GM06990 (cell line): Measurements from ENCODE around the gene CYB5A.
A peak's percentile ranks its signal among the peaks of the same experiment; 100 is the strongest.

Experiments
- DNase-seq: peaks from one replicate; pipeline ENCODE4 v3.0.0-alpha.2; 2011; ENCODE audit not compliant: insufficient read length; ENCODE audit errors: extremely low read depth
- H3K27me3 ChIP-seq: replicated peaks from 2 replicates; pipeline ENCODE4 v1.6.0; 2011; ENCODE audit warnings: low read length; ENCODE audit not compliant: control insufficient read depth, insufficient read depth
- H3K36me3 ChIP-seq: 2 replicates; pipeline ENCODE4 v1.5.1; 2011; ENCODE audit warnings: low read length; ENCODE audit not compliant: control insufficient read depth, insufficient read depth
- H3K4me3 ChIP-seq: replicated peaks from 2 replicates; pipeline ENCODE4 v1.5.1; 2011; ENCODE audit warnings: low read depth, mild to moderate bottlenecking, control low read depth, low read length
- TF ChIP-seq, protein P1 (sequence below): IDR thresholded peaks from 2 replicates; pipeline ENCODE4 v1.5.1; 2011; ENCODE audit warnings: low read length, control low read depth, mild to moderate bottlenecking, inconsistent platforms; ENCODE audit not compliant: insufficient read depth, poor library complexity, severe bottlenecking

The CYB5A gene

DNA sequence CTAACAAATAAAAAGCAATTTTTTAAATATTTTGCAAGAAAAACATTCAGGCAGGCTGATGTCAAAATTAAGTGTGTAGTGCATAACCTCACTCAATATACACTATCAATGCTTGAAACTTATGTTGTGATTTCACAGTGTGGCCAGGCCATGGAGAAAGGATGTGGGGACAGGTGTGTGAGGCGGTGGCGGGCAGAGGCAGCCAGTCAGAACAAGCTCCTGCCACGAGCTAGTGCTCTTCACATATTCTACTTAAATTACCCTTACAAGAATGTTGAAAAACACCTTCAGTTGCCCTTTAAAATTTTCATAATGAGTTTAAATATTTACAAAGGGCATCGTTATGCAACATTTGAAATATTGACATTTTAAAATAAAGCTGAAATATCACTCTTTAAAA is 43.2 kb downstream of the CYB5A start:
- H3K27me3 ChIP-seq = no peaks in the 10 kb centered on the region
- H3K36me3 ChIP-seq = no peaks in the 10 kb centered on the region
- DNase-seq = peak; percentile 55
- TF ChIP-seq, protein P1, sequence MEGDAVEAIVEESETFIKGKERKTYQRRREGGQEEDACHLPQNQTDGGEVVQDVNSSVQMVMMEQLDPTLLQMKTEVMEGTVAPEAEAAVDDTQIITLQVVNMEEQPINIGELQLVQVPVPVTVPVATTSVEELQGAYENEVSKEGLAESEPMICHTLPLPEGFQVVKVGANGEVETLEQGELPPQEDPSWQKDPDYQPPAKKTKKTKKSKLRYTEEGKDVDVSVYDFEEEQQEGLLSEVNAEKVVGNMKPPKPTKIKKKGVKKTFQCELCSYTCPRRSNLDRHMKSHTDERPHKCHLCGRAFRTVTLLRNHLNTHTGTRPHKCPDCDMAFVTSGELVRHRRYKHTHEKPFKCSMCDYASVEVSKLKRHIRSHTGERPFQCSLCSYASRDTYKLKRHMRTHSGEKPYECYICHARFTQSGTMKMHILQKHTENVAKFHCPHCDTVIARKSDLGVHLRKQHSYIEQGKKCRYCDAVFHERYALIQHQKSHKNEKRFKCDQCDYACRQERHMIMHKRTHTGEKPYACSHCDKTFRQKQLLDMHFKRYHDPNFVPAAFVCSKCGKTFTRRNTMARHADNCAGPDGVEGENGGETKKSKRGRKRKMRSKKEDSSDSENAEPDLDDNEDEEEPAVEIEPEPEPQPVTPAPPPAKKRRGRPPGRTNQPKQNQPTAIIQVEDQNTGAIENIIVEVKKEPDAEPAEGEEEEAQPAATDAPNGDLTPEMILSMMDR = no peak
- no peak overlapping the region for H3K4me3 ChIP-seq

- Histone ChIP-seq H3K27me3 (no peaks in the 10 kb centered on the region), H3K4me3 (no peak overlapping the region), H3K36me3 (no peaks in the 10 kb centered on the region)
- DNase-seq = no peak
- TF ChIP-seq, protein P1 = no peak
Measured at GRCh38 chr18:74248189-74248588, 43.6 kb downstream of the CYB5A start.

- DNase-seq = no peak
- H3K4me3 ChIP-seq = no peak overlapping the region
- no peaks in the 10 kb centered on the region for H3K27me3 ChIP-seq
- H3K36me3 ChIP-seq = no peaks in the 10 kb centered on the region
- TF ChIP-seq, protein P1 = no peak
Measured at GRCh38 chr18:74244554-74244953, 47.2 kb downstream of the CYB5A start.

- TF ChIP-seq, protein P1 = no peak
- no peak for DNase-seq
- Histone ChIP-seq H3K36me3 (no peaks in the 10 kb centered on the region), H3K27me3 (no peaks in the 10 kb centered on the region; the same call in 1 of the 2 replicates), H3K4me3 (no peak overlapping the region)
Measured at GRCh38 chr18:74243127-74243526, 48.6 kb downstream of the CYB5A start.

- TF ChIP-seq, protein P1 = no peak
- DNase-seq = no peak
- Histone ChIP-seq H3K27me3 (no peaks in the 10 kb centered on the region; the same call in 1 of the 2 replicates), H3K4me3 (no peak overlapping the region), H3K36me3 (no peaks in the 10 kb centered on the region)
Measured at GRCh38 chr18:74242438-74243096, 49.2 kb downstream of the CYB5A start.

DNA sequence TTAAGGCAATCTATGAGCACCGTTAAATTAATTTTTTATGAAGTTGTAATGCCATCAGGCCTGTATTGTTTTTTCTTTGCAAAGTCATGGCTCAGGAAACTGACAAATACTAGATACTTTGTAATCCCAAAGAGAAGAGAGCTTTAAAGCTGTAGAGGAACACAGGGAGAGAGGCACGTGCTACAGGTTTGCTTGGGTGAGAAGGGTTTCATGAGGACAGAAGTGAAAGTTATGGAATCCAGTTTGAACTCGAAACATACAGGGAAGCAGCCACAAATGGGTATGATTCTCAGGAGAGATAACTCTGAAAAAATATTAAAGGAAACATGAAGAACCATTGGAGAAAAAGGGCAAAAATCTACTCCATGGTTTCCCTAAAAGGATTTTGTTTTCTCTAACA is 49.8 kb downstream of the CYB5A start:
- DNase-seq = no peak
- no peaks in the 10 kb centered on the region for H3K36me3 ChIP-seq
- no peak overlapping the region for H3K4me3 ChIP-seq
- TF ChIP-seq, protein P1 = no peak
- H3K27me3 ChIP-seq = no peaks in the 10 kb centered on the region; the same call in 1 of the 2 replicates
